ENCODE data around the gene R3HDML. TPM values are rescaled to one million over a fixed set of nuclear protein-coding genes. Genes with fewer than 3 reads are reported as not detected.
A peak's percentile ranks its signal among the peaks of the same experiment; 100 is the strongest.
"Not testable (repeated sequence)": the region's sequence is repeated elsewhere in the genome, so short reads cannot be mapped to it uniquely, and the experiment has no call there.

Gene R3HDML
- not detected in 2 replicates for total RNA-seq (2014; rRNA removed; shearing (Covaris generic))

DNA sequence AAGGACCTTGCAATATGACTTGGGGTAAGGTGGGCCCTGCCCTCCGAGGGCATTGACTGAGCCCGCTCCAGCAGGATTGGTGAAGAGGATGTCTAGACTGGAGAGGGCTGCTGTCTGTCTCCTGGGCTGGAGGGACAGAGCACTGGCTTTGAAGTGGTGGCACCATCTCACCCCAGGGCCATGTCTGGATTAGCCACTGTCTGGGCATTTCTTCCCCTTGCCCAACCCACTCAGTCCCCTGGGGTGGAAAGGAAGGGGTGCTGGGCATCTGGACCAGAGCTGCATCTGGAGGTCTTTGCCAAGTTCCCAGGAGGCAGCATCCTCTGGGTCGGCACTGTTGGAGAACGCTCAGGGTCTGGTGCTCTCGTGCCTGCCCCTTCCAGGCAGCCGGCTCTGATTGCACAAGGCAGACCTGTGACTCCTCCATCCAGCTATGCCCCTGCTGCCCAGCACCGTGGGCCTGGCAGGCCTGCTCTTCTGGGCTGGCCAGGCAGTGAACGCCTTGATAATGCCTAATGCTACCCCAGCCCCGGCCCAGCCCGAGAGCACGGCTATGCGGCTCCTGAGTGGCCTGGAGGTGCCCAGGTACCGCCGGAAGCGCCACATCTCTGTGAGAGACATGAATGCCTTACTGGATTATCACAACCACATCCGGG lies at the start of gene R3HDML:
Gene R3HDML (plus strand): TSS at position 319 of the 656 bp plus-strand sequence. CDS start 115 bp downstream, at position 434.
- no peak for DNase-seq (ENCODE audit: low spot score)

- no peak for DNase-seq (ENCODE audit: low spot score)
Observed at GRCh38 chr20:44287272-44288097, 49.4 kb upstream of the R3HDML start.

- DNase-seq (ENCODE audit: low spot score), result no peak
Observed at GRCh38 chr20:44288252-44288651, 48.6 kb upstream of the R3HDML start.

- DNase-seq (ENCODE audit: low spot score), result no peak
Observed at GRCh38 chr20:44291754-44292153, 45.1 kb upstream of the R3HDML start.

DNA sequence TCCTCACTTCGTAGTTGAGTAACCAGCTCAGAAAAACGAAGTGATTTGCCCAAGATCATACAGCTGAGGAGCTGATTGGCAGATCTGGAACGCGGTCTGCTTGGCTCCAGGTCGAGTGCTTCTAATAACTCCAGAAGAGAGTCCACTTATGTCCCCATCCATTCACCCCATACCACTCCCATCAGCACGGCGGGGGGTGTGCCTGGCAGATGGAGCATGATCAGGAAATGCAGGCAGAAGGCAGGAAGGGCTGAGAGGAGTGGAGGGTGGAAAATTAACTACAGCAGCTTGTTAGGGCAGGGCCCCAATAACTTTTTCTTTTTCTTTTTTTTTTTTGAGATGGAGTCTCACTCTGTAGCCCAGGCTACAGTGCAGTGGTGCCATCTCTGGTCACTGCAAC lies 40.8 kb upstream of the R3HDML start:
- DNase-seq (ENCODE audit: low spot score), result no peak

DNA sequence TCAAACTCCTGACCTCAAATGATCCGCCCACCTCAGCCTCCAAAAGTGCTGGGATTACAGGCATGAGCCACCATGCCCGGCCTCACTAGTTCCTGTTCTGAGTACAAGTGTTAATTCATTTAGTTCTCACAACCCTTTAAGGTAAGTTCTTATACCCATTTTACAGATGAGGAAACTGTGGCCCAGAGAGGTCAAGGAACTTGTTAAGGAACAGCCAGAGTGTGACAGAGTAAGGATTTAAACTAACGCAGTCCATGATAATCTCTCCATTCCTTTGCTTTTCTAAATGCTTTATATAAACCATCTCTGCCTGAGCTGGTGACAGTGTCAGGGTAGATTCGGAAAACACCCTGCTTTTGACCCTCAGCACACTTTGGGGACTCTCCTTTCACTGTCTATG lies 39.1 kb upstream of the R3HDML start:
- no peak for DNase-seq (ENCODE audit: low spot score)

DNA sequence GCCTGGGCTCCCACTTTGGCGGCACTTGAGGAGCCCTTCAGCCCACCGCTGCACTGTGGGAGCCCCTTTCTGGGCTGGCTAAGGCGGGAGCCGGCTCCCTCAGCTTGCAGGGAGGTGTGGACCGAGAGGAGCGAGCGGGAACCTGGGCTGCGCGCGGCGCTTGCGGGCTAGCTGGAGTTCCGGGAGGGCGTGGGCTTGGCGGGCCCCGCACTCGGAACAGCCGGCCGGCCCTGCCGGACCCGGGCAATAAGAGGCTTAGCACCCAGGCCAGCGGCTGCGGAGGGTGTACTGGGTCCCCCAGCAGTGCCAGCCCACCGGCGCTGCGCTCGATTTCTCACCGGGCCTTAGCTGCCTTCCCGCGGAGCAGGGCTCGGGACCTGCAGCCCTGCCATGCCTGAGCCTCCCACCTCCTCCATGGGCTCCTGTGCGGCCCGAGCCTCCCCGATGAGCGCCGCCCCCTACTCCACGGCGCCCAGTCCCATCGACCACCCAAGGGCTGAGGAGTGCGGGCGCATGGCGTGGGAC lies 37.8 kb upstream of the R3HDML start:
- DNase-seq (ENCODE audit: low spot score), result not testable (repeated sequence)

GRCh38 chr20:44301285-44301684 lies 35.6 kb upstream of the R3HDML start:
- no peak for DNase-seq (ENCODE audit: low spot score)

DNA sequence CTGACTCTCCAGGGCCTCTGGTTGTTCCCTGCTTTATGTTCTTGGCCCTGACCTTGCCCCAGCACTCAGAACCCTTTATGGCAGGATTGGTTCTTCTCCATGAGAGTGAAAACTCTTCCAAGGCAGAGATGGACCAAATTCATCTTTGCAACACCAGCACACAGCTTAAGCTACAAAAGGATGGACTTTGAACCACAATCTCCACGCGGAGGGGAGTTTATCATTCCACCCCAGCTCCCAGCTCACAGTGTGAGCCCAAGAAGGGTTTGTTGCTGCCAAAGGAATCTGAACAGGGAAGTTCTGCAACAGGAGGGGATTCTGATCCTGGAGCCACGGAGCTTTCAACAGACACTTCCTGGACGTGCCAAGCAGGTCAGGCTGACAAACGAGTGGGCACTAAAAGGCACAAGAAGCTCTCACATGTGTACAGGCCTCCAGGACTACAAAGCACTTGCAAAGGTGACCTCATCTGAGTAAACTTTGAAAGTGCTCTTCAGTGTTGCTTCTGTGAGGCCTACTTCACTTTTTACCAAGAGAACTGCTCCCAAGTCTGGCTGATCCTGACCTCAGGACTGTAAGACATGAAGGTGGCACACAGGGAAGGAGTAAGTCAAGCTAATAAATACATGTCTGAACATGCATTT lies 34.7 kb upstream of the R3HDML start:
- no peak for DNase-seq (ENCODE audit: low spot score)

GRCh38 chr20:44302736-44303135 lies 34.1 kb upstream of the R3HDML start:
- DNase-seq (ENCODE audit: low spot score), result no peak

DNA sequence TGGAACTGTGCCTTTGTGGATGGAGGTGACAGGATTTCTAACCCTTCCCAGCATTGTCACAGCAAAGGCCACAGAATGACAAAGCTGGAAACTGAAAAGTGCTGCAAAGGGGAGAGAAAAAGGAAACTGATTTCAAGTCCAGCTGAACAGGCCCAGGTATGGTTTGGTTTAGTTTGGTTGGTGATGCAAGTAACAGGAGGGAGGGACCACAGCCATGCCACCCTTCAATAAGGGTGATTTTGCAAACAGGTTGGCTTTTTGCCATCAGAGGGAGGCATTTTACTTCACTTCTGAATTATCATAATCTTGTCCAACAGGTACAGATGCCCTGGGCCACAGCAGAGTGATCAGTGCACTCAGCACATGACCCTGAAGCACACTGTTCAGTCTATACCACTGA lies 32.5 kb upstream of the R3HDML start:
- DNase-seq (ENCODE audit: low spot score), result no peak

- DNase-seq (ENCODE audit: low spot score), result no peak
Observed at GRCh38 chr20:44306927-44307326, 29.9 kb upstream of the R3HDML start.

- peak; percentile 28 for DNase-seq (ENCODE audit: low spot score)
Observed at GRCh38 chr20:44309763-44310663, 26.8 kb upstream of the R3HDML start.

GRCh38 chr20:44310664-44311639 lies 25.9 kb upstream of the R3HDML start, which contains the start of gene FITM2:
FITM2 (minus strand) TSS chr20:44311202; CDS start chr20:44311148, 54 bp downstream.
- peak; percentile 92 for DNase-seq (ENCODE audit: low spot score)

DNA sequence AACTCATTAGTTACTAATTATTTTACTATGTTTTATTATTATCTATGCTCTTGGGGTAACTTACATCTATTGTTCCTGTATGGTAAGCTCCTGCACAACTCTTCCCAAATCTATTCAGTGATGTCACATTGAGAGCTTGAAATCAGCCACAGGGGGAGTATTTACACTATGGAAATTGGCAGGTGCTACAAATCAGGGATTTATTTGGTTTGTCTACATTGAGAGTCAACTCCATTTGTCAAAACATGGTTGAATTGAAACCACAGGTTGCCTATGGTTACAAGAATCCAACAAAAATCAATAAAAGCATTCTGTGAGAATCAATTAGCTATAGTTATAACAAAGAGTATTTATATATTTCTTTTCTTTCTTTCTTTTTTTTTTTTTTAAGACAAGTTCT lies 22.0 kb upstream of the R3HDML start:
- DNase-seq (ENCODE audit: low spot score), result no peak

DNA sequence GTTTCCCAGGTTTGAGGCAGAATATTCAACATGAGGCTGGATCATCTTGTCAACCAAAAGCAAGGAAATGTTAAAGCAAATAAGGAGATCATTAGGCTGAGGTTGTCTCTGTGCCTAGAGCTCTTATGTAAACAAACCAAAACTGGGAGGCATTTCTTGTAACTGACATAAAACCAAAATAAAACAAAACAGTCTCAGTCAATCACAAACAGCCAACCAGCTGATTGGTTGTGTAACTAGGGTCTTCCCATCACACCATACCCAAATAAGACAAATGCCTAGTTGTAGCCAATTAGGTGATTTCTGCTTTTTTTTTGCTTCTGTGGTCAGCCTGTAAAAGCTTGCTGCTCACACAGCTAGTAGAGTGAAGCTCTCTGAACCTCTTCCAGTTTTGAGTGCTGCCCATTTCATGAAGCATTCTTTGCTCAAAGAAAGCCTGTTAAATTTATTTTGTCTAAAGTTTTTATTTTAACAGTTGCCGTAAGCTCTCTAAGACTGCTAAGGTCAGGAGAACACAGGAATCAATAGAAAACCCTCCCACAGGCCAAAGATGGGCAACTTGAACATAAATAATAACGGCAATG lies 16.9 kb upstream of the R3HDML start:
- no peak for DNase-seq (ENCODE audit: low spot score)

GRCh38 chr20:44324343-44324742 lies 12.5 kb upstream of the R3HDML start:
- DNase-seq (ENCODE audit: low spot score), result peak; percentile 48

- no peak for DNase-seq (ENCODE audit: low spot score)
Observed at GRCh38 chr20:44326391-44327159, 10.3 kb upstream of the R3HDML start.

DNA sequence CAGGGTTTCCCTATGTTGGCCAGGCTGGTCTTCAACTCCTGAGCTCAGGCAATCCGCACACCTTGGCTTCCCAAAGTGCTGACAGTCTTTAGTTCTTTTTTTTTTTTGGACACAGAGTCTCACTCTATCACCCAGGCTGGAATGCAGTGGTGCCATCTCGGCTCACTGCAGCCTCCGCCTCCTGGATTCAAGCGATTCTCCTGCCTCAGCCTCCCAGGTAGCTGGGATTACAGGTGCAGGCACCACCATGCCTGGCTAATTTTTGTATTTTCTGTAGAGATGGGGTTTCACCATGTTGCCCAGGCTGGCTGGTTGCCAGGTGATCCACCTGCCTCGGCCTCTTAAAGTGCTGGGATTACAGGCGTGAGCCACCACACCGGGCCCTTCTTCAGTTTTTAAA lies 9.1 kb upstream of the R3HDML start:
- DNase-seq (ENCODE audit: low spot score), result not testable (repeated sequence)

All from A172 (cell line).